Fibroblast of the conjunctiva (primary cell): ENCODE results near the gene TMEM222.
A peak's percentile ranks its signal among the peaks of the same experiment; 100 is the strongest.
"Not testable (repeated sequence)": the region's sequence is repeated elsewhere in the genome, so short reads cannot be mapped to it uniquely, and the experiment has no call there.

Experiments used
- DNase-seq: peaks from one replicate; pipeline ENCODE4 v3.0.0-alpha.2; 2010; ENCODE audit warnings: low read depth

The TMEM222 gene

GRCh38 chr1:27321813-27322568 lies at the start of gene TMEM222:
TMEM222 (plus strand) TSS chr1:27322163; CDS start chr1:27322198, 35 bp downstream.
- peak; percentile 92 for DNase-seq

DNA sequence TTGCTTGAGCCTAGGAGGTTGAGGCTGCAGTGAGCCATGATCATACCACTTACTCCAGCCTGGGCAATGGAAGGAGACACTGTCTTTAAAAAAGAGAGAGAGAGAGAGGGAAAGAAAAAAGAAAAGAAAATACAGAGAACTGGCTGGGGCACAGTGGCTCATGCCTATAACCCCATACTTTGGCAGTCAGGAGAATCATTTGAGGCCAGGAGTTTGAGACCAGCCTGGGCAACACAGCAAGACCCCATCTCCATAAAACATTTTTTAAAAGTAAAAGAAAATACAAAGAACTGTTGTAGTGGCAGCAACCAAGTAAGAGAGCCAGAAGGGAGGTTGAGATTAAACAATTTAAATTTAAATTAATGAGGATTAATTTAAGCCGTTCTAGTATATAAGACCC lies 47.8 kb upstream of the TMEM222 start:
- no peak for DNase-seq

DNA sequence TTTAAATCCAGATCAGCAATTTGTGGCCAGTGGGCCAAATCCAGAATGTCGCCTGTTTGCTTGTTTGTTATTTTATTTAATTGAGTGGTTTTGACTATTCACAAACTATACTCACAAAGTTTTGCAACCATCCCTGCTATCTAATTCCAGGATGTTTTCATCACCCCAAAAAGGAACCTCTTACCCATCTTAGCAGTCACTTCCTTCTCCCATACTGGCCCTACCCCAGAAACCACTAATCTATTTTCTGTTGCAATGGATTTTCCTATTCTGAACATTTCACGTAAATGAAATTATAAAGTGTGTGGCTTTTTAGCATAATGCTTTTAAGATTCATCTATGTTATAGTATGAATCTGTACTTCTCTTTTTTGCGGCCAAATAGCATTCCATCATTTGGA lies 46.3 kb upstream of the TMEM222 start:
- DNase-seq = no peak

DNA sequence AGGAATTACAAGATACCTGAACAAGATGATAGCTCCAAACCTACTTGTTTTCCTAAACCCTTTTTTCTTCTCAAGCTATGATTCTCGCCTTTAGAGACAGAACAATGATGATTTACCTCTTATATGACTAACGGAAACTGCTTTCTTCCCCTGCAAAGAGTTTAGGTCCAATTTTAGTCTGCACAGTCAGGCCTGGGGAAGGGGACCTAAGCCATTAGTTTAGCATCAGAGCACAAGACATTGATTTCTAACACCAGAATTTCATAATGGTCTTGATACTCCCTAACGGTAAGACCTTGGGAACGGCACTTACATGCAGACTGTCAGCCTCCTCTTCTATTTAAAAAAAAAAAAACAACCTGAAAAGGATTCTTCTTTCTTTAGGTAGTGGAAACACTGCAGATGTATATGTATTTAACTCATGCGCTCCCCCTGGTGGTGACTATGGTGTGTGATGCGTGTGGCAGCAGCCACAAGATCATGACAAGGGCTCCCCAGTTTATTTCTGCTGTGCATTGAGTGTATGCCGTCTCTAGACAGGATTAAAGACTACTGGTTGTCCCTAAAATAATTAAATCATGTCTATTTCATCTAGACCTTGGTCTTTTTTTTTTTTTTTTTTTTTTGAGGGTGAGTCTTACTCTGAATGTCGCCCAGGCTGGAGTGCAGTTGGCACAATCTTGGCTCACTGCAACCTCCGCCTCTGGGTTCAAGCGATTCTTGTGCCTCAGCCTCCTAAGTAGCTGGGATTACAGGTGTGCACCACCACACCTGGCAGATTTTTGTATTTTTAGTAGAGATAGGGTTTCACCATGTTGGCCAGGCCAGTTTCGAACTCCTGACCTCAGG lies 37.3 kb upstream of the TMEM222 start:
- peak; percentile 67 for DNase-seq

- DNase-seq = no peak
Observed at GRCh38 chr1:27285274-27285660, 36.7 kb upstream of the TMEM222 start.

GRCh38 chr1:27285821-27286220 lies 36.1 kb upstream of the TMEM222 start:
- DNase-seq = not testable (repeated sequence)

DNA sequence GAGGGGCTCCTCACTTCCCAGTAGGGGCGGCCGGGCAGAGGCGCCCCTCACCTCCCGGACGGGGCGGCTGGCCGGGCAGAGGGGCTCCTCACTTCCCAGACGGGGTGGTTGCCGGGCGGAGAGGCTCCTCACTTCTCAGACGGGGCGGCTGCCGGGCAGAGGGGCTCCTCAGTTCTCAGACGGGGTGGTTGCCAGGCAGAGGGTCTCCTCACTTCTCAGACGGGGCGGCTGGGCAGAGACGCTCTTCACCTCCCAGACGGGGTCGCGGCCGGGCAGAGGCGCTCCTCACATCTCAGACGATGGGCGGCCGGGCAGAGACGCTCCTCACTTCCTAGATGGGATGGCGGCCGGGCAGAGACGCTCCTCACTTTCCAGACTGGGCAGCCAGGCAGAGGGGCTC lies 32.8 kb upstream of the TMEM222 start:
- not testable (repeated sequence) for DNase-seq

- DNase-seq = no peak
Observed at GRCh38 chr1:27290581-27290980, 31.4 kb upstream of the TMEM222 start.

GRCh38 chr1:27292106-27292505 lies 29.9 kb upstream of the TMEM222 start:
- DNase-seq = no peak

GRCh38 chr1:27293915-27294314 lies 28.0 kb upstream of the TMEM222 start:
- no peak for DNase-seq

DNA sequence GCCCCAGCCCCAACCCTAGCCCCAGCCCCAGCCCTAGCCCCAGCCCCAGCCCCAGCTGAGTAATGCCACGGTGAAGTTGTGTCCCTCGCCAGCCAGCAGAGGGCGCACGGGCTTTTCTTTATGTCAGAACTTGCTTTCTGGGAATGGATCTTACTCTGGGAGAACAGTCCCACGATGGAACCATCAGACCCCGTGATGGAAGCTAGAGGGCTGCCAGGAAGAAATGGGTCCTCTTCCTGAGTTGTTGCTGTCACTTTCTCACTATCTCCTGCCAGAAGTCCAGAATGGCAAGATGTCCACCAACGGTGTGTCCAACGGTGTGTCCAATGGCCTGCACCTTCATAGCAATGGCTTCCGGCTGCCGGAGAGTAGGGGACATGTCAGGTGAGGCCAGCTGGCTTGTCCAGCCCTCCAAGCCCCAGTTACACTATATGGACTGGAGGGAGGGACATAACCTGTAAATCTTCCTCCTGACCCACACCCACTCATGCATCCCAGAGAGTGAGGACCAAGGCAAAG lies 25.1 kb upstream of the TMEM222 start:
- peak; percentile 32 for DNase-seq

- DNase-seq = no peak
Observed at GRCh38 chr1:27297903-27298302, 24.1 kb upstream of the TMEM222 start.

- no peak for DNase-seq
Observed at GRCh38 chr1:27298632-27299384, 23.2 kb upstream of the TMEM222 start.

DNA sequence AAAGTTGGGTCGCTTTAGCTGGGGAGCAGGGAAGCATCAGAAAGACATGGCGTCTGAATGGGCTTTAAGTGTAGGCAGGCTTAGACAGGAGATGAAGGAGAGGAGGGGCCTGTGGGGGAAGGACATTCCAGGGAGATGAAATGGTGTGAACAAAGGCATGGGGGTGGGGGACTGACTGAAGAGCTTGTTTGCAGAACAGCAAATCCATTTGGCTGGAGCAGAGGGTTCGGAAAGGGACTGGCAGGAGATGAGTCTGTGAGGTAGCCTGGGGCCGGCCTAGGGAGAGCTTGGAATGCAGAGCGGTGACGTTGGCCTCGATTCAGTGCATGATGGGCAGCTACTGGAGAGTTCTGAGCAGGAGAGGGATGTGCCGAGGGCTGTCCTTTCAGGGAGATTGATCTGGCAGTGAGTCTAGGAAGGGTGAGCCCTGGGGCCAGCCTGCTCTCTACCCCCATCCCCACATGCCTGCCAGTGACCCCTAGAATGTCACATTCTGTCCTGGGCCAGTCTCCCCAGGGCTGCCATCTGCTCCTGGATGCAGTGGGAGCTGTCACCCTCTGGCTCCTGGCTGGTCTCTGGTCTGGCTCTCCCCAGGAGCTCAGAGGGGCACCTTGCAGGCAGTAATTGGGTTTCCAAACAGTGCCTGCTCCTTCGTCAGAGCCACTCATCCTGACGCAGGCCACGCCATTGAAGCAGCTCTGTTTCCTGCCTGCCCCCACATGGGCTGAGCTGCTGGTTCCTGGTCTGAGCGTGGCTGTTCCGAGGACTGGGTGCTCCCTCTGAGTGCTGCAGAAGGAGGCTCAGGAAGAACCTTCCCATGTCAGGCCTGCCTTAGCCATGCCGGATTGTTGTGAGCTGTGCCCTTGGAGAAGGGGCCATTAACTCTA lies 22.3 kb upstream of the TMEM222 start:
- DNase-seq = peak; percentile 99

DNA sequence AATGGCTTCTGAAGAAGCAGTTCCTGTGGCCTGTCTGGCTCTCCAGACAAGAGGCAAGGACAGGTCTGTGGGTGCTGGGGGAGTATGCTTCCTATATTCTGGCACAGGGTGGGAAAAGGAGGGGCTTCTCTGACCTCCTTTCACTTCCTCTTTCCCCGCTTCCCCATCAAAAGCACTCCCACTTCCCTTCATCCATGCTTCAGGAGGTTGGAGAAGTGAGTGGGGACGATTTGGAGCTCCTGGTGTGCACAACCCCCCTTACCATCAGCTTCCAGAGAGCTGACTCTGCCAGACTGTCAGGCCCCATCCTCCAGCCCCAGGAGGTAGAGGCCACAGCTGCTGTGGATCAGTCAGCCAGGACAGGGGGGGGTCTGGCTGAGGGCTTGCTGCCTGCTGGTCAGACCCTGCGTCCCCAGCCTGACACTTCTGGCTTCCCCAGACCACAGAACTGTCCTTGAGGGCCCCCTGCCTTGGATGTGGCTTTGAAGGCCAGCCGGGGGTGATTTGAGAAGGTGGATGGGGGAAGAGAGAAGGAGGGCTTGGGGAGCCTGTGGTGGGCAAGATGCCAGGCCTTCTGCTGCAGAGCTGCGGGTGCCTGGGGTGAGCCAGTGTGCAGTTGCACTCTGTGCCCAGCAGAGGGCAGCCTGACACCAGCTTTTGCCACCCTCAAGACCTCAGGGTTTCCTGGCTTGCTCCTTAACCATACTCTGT lies 21.5 kb upstream of the TMEM222 start:
- peak; percentile 94 for DNase-seq

DNA sequence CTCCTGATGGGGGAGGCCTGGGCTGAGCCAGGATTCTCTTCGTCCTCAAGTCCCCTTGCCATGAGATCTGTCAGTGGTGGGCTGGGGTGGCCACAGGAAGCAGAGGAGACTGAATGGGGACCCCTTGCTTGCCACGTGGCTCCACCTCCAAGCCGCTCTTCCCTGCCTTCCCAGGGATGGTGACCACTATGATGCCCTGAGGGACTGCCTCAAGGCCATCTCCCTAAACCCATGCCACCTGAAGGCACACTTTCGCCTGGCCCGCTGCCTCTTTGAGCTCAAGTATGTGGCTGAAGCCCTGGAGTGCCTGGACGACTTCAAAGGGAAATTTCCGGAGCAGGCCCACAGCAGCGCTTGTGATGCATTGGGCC lies 20.9 kb upstream of the TMEM222 start:
- DNase-seq = no peak

DNA sequence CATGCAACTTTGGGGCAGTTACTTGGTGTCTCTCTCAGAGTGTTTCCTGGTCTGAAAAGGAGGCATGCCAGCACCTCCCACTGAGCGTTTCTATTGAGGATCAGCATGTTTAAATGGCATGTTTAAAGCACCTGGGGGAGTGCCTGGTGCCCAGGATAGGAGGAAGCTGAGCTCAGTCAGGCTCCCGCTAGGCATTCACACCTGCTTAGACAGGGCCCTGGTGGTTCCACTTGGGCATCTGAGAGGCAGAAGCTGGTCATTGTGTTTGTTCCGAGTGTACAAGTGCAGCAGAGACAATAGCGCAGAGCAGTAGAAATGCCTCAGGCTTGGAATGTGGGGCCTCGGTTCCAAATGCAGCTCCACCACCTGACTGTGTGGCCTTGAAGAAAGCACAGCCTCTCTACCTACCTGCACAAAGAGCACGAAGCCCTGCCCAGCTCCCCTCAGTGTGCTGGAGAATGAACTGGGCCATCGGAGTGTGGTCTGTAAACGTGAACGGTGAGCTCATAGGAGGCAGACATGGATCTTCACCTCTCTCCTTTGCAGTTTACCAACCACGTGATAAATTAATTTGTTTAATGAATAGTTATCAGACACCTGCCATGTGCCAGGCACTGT lies 20.3 kb upstream of the TMEM222 start:
- DNase-seq = no peak

GRCh38 chr1:27302612-27303011 lies 19.4 kb upstream of the TMEM222 start:
- DNase-seq = no peak

- no peak for DNase-seq
Observed at GRCh38 chr1:27303509-27303908, 18.5 kb upstream of the TMEM222 start.

DNA sequence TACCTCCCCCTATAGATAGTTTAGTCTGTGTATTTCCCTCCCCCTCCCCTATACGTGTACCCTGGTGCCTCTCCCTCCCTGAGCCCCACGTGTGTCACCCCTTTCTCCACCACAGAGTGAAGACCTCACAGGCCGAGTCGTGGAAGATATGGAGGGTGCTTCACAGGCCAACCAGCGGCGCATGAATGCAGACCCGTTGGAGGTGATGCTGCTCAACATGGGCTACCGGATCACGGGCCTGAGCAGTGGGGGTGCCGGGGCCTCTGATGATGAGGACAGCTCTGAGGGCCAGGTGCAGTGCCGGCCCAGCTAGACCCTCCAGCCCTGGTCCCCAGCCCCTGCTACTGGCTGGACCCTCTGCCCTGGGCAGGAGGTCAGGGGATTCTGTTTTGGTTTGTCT lies 15.9 kb upstream of the TMEM222 start:
- DNase-seq = no peak
